GM19023 (cell line): ENCODE data around the gene E2F3.
"Not testable (repeated sequence)": the region's sequence is repeated elsewhere in the genome, so short reads cannot be mapped to it uniquely, and the experiment has no call there.

Experiments
- ATAC-seq: cut with Tn5 transposase; IDR thresholded peaks from one replicate; pipeline ENCODE4 v1.9.1; 2021; ENCODE audit warnings: mild to moderate bottlenecking, moderate library complexity; ENCODE audit not compliant: unreplicated experiment

E2F3 gene

GRCh38 chr6:20525208-20525607, 123.5 kb downstream of the E2F3 start:
- ATAC-seq: not testable (repeated sequence)

GRCh38 chr6:20529086-20529448, 127.4 kb downstream of the E2F3 start:
- not testable (repeated sequence) for ATAC-seq

GRCh38 chr6:20532881-20533280, 131.2 kb downstream of the E2F3 start:
- no peak for ATAC-seq

- no peak for ATAC-seq
Measured at GRCh38 chr6:20533746-20534294, 132.1 kb downstream of the E2F3 start.

- peak; percentile 69 for ATAC-seq
Measured at GRCh38 chr6:20534295-20535262, 132.9 kb downstream of the E2F3 start, which contains the start of gene CDKAL1. Gene CDKAL1 (plus strand): TSS chr6:20534457. CDS start chr6:20546351, 11,894 bp downstream.

GRCh38 chr6:20538131-20538662, 136.5 kb downstream of the E2F3 start:
- ATAC-seq: no peak

GRCh38 chr6:20538907-20539306, 137.2 kb downstream of the E2F3 start:
- no peak for ATAC-seq

- ATAC-seq: no peak
Measured at GRCh38 chr6:20539387-20539786, 137.7 kb downstream of the E2F3 start.

- no peak for ATAC-seq
Measured at GRCh38 chr6:20540683-20541082, 139.0 kb downstream of the E2F3 start.

GRCh38 chr6:20541382-20541781, 139.7 kb downstream of the E2F3 start:
- no peak for ATAC-seq

GRCh38 chr6:20542927-20543602, 141.4 kb downstream of the E2F3 start:
- peak; percentile 98 for ATAC-seq
